22Rv1 (cell line): ENCODE measurements around the gene TMEM150C.
"Not testable (repeated sequence)": the region's sequence is repeated elsewhere in the genome, so short reads cannot be mapped to it uniquely, and the experiment has no call there.

Source experiments
- H3K27ac ChIP-seq: fragments of 450-650 bp; 2 replicates; pipeline ENCODE4 v1.5.1; 2017
- ZFX ChIP-seq: fragments of 450-650 bp; IDR thresholded peaks from 2 replicates; pipeline ENCODE4 v1.6.1; 2017; ENCODE audit warnings: antibody characterized with exemption, borderline replicate concordance
- TF ChIP-seq, protein P1 (sequence below): fragments of 450-650 bp; IDR thresholded peaks from 2 replicates; pipeline ENCODE4 v1.5.1; 2017; ENCODE audit warnings: mild to moderate bottlenecking

TMEM150C gene

DNA sequence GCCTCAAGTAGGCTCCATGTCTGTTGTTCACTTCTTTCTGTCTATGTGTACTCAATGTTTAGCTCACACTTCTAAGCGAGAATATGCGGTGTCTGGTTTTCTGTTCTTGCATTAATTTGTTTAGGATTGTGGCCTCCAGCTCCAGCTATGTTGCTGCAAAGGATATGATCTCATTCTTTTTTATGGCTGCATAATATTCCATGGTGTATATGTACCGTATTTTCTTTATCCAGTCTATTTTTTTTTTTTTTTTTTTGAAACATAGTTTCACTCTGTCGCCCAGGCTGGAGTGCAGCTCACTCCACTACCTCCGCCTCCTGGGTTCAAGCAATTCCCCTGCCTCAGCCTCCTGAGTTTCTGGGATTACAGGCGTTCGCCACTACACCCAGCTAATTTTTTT lies 5.7 kb upstream of the TMEM150C start:
- no peak overlapping the region for H3K27ac ChIP-seq
- TF ChIP-seq ZFX, result no peak
- TF ChIP-seq, protein P1, sequence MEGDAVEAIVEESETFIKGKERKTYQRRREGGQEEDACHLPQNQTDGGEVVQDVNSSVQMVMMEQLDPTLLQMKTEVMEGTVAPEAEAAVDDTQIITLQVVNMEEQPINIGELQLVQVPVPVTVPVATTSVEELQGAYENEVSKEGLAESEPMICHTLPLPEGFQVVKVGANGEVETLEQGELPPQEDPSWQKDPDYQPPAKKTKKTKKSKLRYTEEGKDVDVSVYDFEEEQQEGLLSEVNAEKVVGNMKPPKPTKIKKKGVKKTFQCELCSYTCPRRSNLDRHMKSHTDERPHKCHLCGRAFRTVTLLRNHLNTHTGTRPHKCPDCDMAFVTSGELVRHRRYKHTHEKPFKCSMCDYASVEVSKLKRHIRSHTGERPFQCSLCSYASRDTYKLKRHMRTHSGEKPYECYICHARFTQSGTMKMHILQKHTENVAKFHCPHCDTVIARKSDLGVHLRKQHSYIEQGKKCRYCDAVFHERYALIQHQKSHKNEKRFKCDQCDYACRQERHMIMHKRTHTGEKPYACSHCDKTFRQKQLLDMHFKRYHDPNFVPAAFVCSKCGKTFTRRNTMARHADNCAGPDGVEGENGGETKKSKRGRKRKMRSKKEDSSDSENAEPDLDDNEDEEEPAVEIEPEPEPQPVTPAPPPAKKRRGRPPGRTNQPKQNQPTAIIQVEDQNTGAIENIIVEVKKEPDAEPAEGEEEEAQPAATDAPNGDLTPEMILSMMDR, result no peak

DNA sequence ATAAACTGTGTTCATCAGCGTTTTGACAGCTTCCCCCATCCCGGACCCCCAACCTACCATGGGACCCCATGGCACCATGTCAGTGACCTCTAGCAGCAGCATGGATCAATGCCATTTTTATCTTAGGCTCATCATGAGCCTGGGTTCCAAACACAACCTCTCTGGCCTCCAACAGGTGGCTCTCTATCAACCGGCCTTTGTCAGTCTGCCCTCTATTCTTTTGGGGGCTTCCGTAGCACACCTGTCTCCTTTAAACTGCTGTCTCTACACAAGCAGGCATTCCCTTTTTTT lies 721 bp upstream of the TMEM150C start:
- H3K27ac ChIP-seq, result no peak overlapping the region
- TF ChIP-seq, protein P1, result peak; percentile 16; the same call in 1 of the 2 replicates
- TF ChIP-seq ZFX, result no peak

DNA sequence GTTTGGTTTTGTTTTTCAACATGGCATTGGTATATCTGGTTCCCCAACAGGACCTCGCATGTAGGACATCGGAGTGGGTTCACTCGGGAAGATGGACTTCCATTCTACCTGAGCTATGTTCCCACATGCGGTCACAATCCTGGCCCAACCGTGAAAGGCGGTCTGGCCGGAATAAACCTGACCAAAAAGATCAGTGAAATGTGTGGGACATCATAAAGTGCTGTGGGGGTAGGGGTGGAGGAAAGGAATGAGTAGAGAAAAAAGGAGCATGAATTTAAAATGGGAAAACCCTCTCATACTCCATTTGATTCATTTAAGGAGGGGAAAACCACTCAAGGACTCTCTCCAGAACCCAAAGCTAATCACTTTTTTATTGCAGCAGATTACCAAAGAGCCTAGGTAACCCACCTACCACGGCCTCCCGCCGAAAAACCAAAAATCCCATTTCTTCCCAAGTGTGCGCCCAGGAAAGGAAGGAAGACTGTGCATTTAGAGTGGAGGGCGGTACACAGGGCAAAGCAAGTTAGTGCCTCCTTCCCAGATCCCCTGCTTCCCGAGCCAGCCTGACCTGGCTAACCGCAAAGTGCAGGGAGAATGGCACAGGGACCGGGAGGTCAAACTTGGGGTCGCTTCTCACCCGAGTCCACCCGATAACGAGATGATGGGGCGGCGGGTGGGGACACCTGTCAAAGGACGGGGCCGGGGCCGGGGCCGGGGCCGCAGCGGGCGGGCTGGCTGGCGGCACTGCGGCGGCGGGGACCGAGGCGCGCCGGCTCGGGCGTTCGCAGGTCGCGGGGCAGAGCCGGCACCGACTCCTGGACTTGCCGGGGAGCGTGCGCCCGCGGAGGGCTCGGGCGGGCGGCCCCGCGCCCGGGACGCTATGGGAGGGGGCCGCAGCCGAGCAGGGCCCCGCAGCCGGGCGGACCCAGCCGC lies 669 bp downstream of the TMEM150C start:
- TF ChIP-seq, protein P1, result no peak
- no peak for TF ChIP-seq ZFX
- H3K27ac ChIP-seq, result no peak overlapping the region

DNA sequence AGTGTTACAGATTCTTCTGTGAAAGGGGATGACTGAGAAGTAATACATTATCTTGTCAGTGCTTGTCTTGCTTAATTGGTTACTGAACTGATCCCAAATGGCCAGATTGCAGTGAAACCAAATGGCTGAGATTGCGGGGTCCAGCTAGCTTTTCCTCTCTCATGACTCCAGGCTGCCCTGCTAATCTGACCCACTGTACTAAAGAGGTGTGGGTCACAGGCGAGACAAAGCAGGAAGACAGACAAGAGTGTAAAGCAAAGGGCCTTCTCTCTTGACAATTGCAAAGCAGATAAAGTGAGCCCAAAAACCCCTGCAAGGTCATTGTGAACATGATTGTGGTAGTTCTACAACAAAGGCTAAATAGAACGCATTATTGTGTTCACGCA lies 2.1 kb downstream of the TMEM150C start:
- TF ChIP-seq ZFX, result no peak
- TF ChIP-seq, protein P1, result no peak
- H3K27ac ChIP-seq, result no peak overlapping the region

DNA sequence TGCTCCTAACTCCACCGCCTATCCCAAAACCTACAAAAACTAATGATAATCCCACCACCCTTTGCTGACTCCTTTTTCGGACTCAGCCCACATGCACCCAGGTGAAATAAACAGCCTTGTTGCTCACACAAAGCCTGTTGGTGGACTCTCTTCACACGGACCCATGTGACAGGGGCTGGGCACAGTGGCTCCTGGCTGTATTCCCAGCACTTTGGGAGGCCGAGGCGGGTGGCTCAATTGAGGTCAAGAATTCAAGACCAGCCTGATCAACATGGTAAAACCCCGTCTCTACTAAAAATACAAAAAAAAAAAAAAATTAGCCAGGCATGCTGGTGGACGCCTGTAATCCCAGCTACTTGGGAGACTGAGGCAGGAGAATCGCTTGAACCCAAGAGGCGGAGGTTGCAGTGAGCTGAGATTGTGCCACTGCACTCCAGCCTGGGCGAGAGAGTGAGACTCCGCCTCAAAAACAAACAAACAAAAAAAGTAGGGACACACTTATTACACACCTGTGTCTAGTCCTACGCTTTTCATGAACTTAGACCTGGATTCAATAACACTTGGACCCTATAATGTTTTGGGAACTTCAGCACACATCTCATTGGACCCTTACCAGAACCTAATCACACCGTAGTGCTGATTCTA lies 2.6 kb downstream of the TMEM150C start:
- H3K27ac ChIP-seq, result not testable (repeated sequence)

DNA sequence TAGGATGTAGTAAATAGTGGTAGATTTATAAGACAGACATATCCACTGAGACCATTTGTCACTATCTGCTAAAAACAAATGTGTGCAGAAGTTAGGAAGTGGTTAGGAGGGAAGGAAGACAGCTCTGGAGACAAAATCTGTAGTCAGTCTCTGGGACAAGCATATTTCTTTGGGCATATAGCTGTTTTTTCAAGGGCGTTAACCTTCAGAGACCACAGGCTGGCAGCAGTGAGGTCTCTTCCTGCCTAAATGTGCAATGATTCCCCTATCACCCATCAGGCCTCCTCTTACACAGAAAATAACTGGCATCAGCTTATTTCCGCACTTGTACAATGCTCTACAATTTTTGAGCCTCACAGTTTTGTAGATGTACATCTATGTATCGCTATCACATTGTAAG lies 6.5 kb downstream of the TMEM150C start:
- no peak for TF ChIP-seq ZFX
- TF ChIP-seq, protein P1, result peak; percentile 21; the same call in 1 of the 2 replicates
- H3K27ac ChIP-seq, result no peak overlapping the region

DNA sequence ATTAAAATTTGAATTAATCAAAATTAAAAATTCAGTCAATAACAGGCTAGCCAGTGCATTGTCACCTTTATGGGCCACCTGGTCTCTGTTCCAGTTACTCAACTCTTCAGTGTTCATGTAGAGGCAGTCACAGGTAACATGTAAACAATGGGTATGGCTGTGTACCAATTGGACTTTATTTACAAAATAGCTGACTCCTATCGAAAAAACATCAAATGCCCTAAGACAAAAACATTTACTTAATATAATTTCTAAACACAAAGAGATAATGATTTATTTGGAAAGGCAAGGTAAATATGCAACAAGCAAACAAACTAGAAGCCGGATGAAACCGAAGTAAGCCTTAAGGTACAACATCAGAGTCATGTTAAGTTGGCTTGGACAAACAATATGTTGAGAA lies 8.8 kb downstream of the TMEM150C start:
- TF ChIP-seq, protein P1, result no peak
- TF ChIP-seq ZFX, result no peak
- H3K27ac ChIP-seq, result peak overlapping the region; percentile 40; the same call in 1 of the 2 replicates
